Hematopoietic multipotent progenitor cell treated with erythropoietin and hydrocortisone succinate and interleukin-3 and kit ligand, for 15 days (in vitro differentiated cells): ENCODE data around the gene IMP3.
"Not testable (repeated sequence)": the region's sequence is repeated elsewhere in the genome, so short reads cannot be mapped to it uniquely, and the experiment has no call there.

Source experiments
- DNase-seq: peaks from one replicate; pipeline ENCODE4 v3.0.0-alpha.2; 2015; ENCODE audit warnings: low spot score

IMP3 gene

GRCh38 chr15:75650908-75651809 lies 11.1 kb upstream of the IMP3 start:
- no peak for DNase-seq

- DNase-seq: no peak
These were observed 9.8 kb upstream of the IMP3 start for GRCh38 chr15:75649848-75650247.

GRCh38 chr15:75649045-75649761 lies 9.2 kb upstream of the IMP3 start:
- no peak for DNase-seq

GRCh38 chr15:75648156-75649000 lies 8.4 kb upstream of the IMP3 start:
- no peak for DNase-seq

- no peak for DNase-seq
These were observed 7.5 kb upstream of the IMP3 start, which contains the start of gene SNX33 for GRCh38 chr15:75647370-75648155. Gene SNX33, plus strand, starts transcription at chr15:75647912. Its CDS starts 1,191 bp downstream, at chr15:75649103.

- DNase-seq: no peak
These were observed 6.9 kb upstream of the IMP3 start for GRCh38 chr15:75646944-75647364.

- DNase-seq: no peak
These were observed 6.3 kb upstream of the IMP3 start for GRCh38 chr15:75646112-75646943.

- DNase-seq: no peak
These were observed 4.4 kb upstream of the IMP3 start for GRCh38 chr15:75644376-75644775.

GRCh38 chr15:75641603-75642002 lies 1.6 kb upstream of the IMP3 start:
- no peak for DNase-seq

- no peak for DNase-seq
These were observed 1.1 kb upstream of the IMP3 start for GRCh38 chr15:75641179-75641503.

GRCh38 chr15:75640483-75641178 lies 607 bp upstream of the IMP3 start:
- DNase-seq: peak; percentile 48

- peak; percentile 12 for DNase-seq
These were observed 774 bp downstream of the IMP3 start for GRCh38 chr15:75639191-75639708.

- no peak for DNase-seq
These were observed 2.6 kb downstream of the IMP3 start for GRCh38 chr15:75637245-75638009.

- no peak for DNase-seq
These were observed 4.0 kb downstream of the IMP3 start for GRCh38 chr15:75636026-75636425.

- not testable (repeated sequence) for DNase-seq
These were observed 6.1 kb downstream of the IMP3 start for GRCh38 chr15:75633922-75634321.

- no peak for DNase-seq
These were observed 8.1 kb downstream of the IMP3 start for GRCh38 chr15:75631935-75632334.

- DNase-seq: peak; percentile 86
These were observed 14.3 kb downstream of the IMP3 start, which contains the start of gene SNUPN for GRCh38 chr15:75625542-75626347. Gene SNUPN, minus strand, starts transcription at chr15:75625725. Its CDS starts 4,674 bp downstream, at chr15:75621051.

GRCh38 chr15:75622505-75622904 lies 17.5 kb downstream of the IMP3 start:
- DNase-seq: no peak
